ENCODE results near the gene TNFRSF14.

DNA sequence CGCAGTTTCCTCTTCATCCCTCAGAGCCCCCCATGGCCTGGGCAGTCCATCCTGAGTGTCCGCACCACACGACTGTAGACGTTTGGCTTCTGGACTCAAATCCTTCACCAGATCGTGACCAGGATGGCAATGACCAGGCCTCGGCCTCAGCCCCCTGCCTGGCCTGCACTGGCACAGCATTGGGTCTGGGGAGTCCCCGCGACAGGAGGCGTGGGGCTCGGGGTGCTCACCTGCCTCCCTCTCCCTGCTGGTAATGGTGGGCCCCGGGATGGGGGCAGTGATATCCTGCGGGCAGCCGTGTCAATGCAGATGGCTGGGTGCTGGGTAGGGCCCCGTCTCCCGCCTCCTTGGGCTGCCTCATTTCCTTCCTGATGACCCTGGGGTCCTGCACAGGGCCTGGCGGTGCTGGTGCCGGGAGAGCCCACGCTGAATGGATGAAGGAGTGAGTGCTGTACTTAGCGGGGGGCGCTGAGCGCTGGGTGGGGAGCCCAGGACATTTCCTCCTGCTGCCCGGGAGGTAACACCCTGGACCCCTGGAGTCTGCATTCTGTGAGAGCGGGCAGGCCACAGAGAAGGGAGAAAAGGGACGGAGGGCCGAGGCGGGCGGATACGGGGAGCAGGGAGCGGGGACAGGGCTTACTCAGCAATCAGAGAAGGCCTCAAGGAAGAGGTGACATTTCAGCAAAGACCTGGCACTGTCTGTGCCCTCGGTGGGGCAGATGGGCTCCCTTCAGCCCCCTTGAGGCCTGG is 2.1 kb upstream of the TNFRSF14 start:
- TF ChIP-seq POLR2A (IDR thresholded peaks at IDR 0.05; ENCODE audit: low read depth, low read length) (no peak), POLR2AphosphoS5 (IDR thresholded peaks at IDR 0.05; ENCODE audit: low read depth, low read length) (no peak)
